Prostate gland (tissue), 2 donors: ENCODE results near the gene TF. TPM values are rescaled to one million over a fixed set of nuclear protein-coding genes. Genes with fewer than 3 reads are reported as not detected.

ENCODE experiments used
- DNase-seq: peaks from one replicate; pipeline ENCODE4 v3.0.0-alpha.2; 2019; ENCODE audit warnings: low spot score
- H3K27ac ChIP-seq, 2 donors: fragments of 200-600 bp; sonication (generic); 2 replicates each; pipeline ENCODE4 v1.5.1; 2017 to 2019
- H3K27me3 ChIP-seq: fragments of 200-600 bp; sonication (generic); replicated peaks from 2 replicates; pipeline ENCODE4 v1.5.1; 2019; ENCODE audit not compliant: insufficient read depth
- H3K36me3 ChIP-seq, 2 donors: fragments of 200-600 bp; sonication (generic); 1 replicate in 1 of 2; 2 replicates in 1 of 2; pipeline versions ENCODE4 v1.5.1 to v1.8.1; 2017 to 2019
- H3K4me1 ChIP-seq: fragments of 200-600 bp; sonication (generic); replicated peaks from 2 replicates; pipeline ENCODE4 v1.5.1; 2019
- H3K4me3 ChIP-seq, 2 donors: fragments of 200-600 bp; sonication (generic); 2 replicates each; pipeline ENCODE4 v1.5.1; 2017 to 2019
- H3K9me3 ChIP-seq: fragments of 200-600 bp; sonication (generic); 2 replicates; pipeline ENCODE4 v1.5.1; 2017
- POLR2A ChIP-seq: fragments of 450-650 bp; IDR thresholded peaks from one replicate; pipeline ENCODE4 v1.6.1; 2016; ENCODE audit warnings: antibody characterized with exemption, mild to moderate bottlenecking
- POLR2AphosphoS5 ChIP-seq: sonication (generic); formaldehyde crosslinking; IDR thresholded peaks from one replicate; pipeline ENCODE4 v1.6.1; 2017; ENCODE audit warnings: antibody characterized with exemption
- WGBS: methylation state at CpG from one replicate; pipeline ENCODE4 v1.1.5; 2018; 5-methylcytosine and 5-hydroxymethylcytosine counted together
- intact Hi-C: fragments of 100-400 bp; cut with DNase I; formaldehyde crosslinking; loops from one replicate; pipeline ENCODE4 v1.14.2; 2022
- total RNA-seq, 2 donors: library from RNA; depleted of rRNA; stranded (reverse); fragments of >200 nt; gene quantifications; one replicate each; pipeline ENCODE4 v1.1.0, GENCODE V29; 2016
- TF ChIP-seq, protein P1 (sequence below), 4 experiments: fragments of 200-600 bp in 2 of 4; fragments of 450-650 bp in 2 of 4; sonication (generic) in 2 of 4; IDR thresholded peaks; 1 replicate in 3 of 4; 2 replicates in 1 of 4; pipeline ENCODE4 v1.5.1; 2016 to 2019; ENCODE audit warnings: antibody characterized with exemption in 4 of 4, mild to moderate bottlenecking in 2 of 4, moderate library complexity in 2 of 4

The TF gene
- total RNA-seq: 10 to 100 TPM; 15.1 to 57.9 TPM

DNA sequence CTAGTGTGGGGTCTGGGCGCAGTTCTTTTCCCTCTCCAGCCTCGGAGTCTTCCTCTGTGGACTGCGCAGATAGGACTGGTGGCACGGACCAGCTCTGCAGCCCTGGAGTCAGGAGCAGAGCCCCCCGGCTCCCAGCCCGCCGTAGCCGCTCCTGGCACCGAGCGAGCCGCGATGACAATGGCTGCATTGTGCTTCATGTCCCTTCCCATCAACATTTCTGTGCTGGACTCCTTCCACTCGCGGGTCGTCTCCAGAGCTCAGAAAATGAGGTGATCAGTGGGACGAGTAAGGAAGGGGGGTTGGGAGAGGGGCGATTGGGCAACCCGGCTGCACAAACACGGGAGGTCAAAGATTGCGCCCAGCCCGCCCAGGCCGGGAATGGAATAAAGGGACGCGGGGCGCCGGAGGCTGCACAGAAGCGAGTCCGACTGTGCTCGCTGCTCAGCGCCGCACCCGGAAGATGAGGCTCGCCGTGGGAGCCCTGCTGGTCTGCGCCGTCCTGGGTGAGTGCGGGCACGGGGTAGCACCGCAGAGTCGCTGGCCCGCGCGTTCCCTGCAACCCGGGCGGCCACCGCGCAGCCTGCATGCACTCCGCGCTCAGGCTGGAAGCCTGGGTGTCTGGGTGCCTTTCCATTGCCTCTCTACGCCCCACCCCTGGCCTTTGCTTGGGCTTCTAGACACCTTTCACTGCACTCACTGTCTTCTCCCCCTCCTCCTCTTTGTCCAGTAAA lies at the start of gene TF:
TSS of gene TF (plus strand) at position 413 of the 731 bp plus-strand sequence. CDS start at position 461, 48 bp downstream.
- intact Hi-C loops: no loop called here

DNA sequence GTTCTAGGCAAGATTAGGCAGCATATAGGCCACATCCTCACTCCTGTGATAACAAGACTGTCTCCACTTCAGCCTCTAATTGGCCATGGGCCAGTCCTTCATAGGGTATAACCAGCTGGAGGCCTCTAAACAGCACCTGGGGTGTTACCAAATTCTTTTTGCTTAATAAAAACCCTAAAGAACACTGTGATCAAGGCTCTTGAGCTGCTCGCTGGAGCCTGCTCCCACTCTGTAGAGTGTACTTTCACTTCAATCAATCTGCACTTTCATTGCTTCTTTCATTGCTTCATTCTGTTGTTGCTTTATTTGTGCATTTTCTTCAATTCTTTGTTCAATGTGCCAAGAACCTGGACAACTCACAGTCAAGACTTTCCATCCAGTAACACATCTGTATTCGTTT lies 48.2 kb upstream of the TF start:
- Histone ChIP-seq H3K36me3 (no peaks in the 10 kb centered on the region), H3K27ac (no peak overlapping the region), H3K4me1 (no peaks in the 10 kb centered on the region), H3K9me3 (no peaks in the 10 kb centered on the region), H3K27me3 (no peaks in the 10 kb centered on the region), H3K4me3 (no peak overlapping the region)
- DNase-seq: no peak
- TF ChIP-seq POLR2AphosphoS5 (no peak), POLR2A (no peak)
- TF ChIP-seq, protein P1, sequence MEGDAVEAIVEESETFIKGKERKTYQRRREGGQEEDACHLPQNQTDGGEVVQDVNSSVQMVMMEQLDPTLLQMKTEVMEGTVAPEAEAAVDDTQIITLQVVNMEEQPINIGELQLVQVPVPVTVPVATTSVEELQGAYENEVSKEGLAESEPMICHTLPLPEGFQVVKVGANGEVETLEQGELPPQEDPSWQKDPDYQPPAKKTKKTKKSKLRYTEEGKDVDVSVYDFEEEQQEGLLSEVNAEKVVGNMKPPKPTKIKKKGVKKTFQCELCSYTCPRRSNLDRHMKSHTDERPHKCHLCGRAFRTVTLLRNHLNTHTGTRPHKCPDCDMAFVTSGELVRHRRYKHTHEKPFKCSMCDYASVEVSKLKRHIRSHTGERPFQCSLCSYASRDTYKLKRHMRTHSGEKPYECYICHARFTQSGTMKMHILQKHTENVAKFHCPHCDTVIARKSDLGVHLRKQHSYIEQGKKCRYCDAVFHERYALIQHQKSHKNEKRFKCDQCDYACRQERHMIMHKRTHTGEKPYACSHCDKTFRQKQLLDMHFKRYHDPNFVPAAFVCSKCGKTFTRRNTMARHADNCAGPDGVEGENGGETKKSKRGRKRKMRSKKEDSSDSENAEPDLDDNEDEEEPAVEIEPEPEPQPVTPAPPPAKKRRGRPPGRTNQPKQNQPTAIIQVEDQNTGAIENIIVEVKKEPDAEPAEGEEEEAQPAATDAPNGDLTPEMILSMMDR (IDR thresholded peaks at IDR 0.05): no peak
- intact Hi-C loops: no loop called here
- 92% methylated on average over 2 of the region's 2 CpGs for WGBS

More for the DNA sequence above, at the start of gene TF:
- Histone ChIP-seq H3K4me3 (peak within 1 kb of the TSS; percentile 10 to 13), H3K36me3 (no peaks in the 10 kb centered on the region), H3K9me3 (no peaks in the 10 kb centered on the region), H3K27me3 (no peaks in the 10 kb centered on the region), H3K27ac (no peak within 1 kb of the TSS), H3K4me1 (no peaks in the 10 kb centered on the region)
- no peak for TF ChIP-seq POLR2AphosphoS5
- TF ChIP-seq, protein P1 (IDR thresholded peaks at IDR 0.05): no peak
- no peak for TF ChIP-seq POLR2A
- 8% methylated on average over 36 of the region's 50 CpGs for WGBS
- DNase-seq: no peak

DNA sequence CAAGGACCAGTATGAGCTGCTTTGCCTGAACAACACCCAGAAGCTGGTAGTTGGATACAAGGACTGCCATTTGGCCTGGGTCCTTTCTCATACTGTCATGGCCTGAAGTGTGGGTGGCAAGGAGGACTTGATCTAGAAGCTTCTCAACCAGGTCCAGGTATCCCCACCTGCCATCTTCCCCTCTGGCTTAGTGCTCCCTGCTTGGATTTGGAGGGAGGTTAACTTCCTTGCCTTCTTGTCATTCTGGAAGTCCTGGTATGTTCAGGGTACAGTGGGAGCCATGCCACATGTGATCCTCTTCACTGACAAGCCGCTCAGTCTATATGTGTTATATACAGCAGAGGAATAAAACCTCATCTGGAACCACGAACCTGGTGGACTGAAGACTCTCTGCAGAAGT lies 46.7 kb upstream of the TF start:
- 79% methylated on average over 2 of the region's 2 CpGs for WGBS
- no peak for TF ChIP-seq POLR2AphosphoS5
- TF ChIP-seq POLR2A: no peak
- Histone ChIP-seq H3K36me3 (no peaks in the 10 kb centered on the region), H3K27ac (no peak overlapping the region), H3K27me3 (no peaks in the 10 kb centered on the region), H3K9me3 (no peaks in the 10 kb centered on the region), H3K4me1 (no peaks in the 10 kb centered on the region), H3K4me3 (no peak overlapping the region)
- intact Hi-C loops: no loop called here
- DNase-seq: no peak

DNA sequence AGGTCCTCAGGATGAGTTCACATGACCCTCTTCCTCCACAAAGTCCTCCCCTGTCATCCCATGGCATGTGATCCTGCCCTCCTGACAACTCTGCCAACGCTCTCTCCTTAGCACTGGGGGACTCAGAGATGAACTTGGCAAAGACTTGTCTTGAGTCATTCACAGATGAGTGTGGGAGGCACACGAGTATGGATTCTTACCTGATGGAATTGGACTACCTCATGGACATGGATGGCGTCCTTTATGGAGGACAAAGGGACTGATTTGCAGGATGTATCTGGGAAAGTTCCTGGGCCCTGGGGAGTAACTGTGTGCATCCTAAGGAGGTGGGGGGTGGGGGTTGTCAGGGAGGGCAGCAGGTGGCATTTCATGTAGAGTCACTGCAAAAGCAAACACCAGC lies 46.3 kb upstream of the TF start:
- TF ChIP-seq, protein P1 (IDR thresholded peaks at IDR 0.05): no peak
- TF ChIP-seq POLR2AphosphoS5: no peak
- TF ChIP-seq POLR2A: no peak
- no peak overlapping the region for H3K4me3 ChIP-seq
- no peaks in the 10 kb centered on the region for H3K27me3 ChIP-seq
- DNase-seq: no peak
- intact Hi-C loops: no loop called here
- WGBS: 97% methylated on average over 3 of the region's 3 CpGs
- H3K9me3 ChIP-seq: no peaks in the 10 kb centered on the region
- H3K4me1 ChIP-seq: no peaks in the 10 kb centered on the region
- H3K36me3 ChIP-seq: no peaks in the 10 kb centered on the region
- no peak overlapping the region for H3K27ac ChIP-seq

DNA sequence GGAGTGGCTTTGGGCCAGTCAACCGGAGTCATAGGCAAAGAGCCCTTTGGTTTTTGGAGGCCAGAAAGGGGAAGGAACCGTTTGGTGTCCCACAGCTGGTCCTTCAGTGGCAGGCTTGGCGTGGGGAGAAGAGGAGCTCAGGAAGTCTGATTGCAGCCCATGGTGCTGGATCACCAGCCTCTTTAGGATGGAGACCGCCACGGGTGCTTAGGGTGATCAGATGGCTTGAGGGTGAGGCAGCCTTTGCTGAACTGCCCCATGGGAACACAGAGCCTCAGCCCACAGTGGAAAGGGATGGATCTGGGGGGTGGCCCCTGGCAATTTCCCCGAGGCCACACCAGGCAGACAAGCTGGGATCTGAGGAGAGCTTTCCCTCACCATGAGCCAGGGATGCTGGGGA lies 45.8 kb upstream of the TF start:
- H3K4me3 ChIP-seq: no peak overlapping the region
- H3K27ac ChIP-seq: no peak overlapping the region
- TF ChIP-seq, protein P1 (IDR thresholded peaks at IDR 0.05): no peak
- TF ChIP-seq POLR2AphosphoS5 (no peak), POLR2A (no peak)
- intact Hi-C loops: no loop called here
- H3K4me1 ChIP-seq: no peaks in the 10 kb centered on the region
- DNase-seq: no peak
- H3K27me3 ChIP-seq: no peaks in the 10 kb centered on the region
- no peaks in the 10 kb centered on the region for H3K36me3 ChIP-seq
- 92% methylated on average over 6 of the region's 6 CpGs for WGBS
- no peaks in the 10 kb centered on the region for H3K9me3 ChIP-seq
